DND-41 (cell line): ENCODE results near the gene PWWP2B.
"Not testable (repeated sequence)": the region's sequence is repeated elsewhere in the genome, so short reads cannot be mapped to it uniquely, and the experiment has no call there.

Source experiments
- ATAC-seq: fragments of 200-7000 bp; cut with Tn5 transposase; 3 replicates; pipeline ENCODE4 v1.9.1; 2021; ENCODE audit warnings: low read depth; ENCODE audit not compliant: insufficient read depth
- DNase-seq: peaks from one replicate; pipeline ENCODE4 v3.0.0-alpha.2; 2020
- H2AFZ ChIP-seq: 2 replicates; pipeline ENCODE4 v1.6.0; 2012; ENCODE audit warnings: low read depth, low read length
- H3K27ac ChIP-seq: 2 replicates; pipeline ENCODE4 v1.5.1; 2012; ENCODE audit warnings: low read length, inconsistent platforms
- H3K27me3 ChIP-seq: fragments of 200-600 bp; sonication (generic); 2 replicates; pipeline ENCODE4 v1.6.0; 2012; ENCODE audit warnings: low read length, mild to moderate bottlenecking, inconsistent platforms; ENCODE audit not compliant: insufficient read depth, poor library complexity
- H3K36me3 ChIP-seq: 2 replicates; pipeline ENCODE4 v1.5.1; 2012; ENCODE audit warnings: low read length, inconsistent platforms; ENCODE audit not compliant: insufficient read depth
- H3K4me1 ChIP-seq: 2 replicates; pipeline ENCODE4 v1.5.1; 2012; ENCODE audit warnings: mild to moderate bottlenecking, low read length; ENCODE audit not compliant: insufficient read depth
- H3K4me2 ChIP-seq: 2 replicates; pipeline ENCODE4 v1.6.0; 2012; ENCODE audit warnings: mild to moderate bottlenecking, moderate library complexity, low read length, inconsistent platforms; ENCODE audit not compliant: insufficient read depth
- H3K4me3 ChIP-seq, 2 experiments: fragments of 200-600 bp in 1 of 2; shearing (Covaris generic) in 1 of 2; 2 replicates each; pipeline ENCODE4 v1.5.1; 2012 to 2016; ENCODE audit warnings: inconsistent platforms in 2 of 2, low read length in 2 of 2, mild to moderate bottlenecking in 2 of 2, low read depth in 1 of 2, moderate library complexity in 1 of 2
- H3K79me2 ChIP-seq: 2 replicates; pipeline ENCODE4 v1.6.0; 2012; ENCODE audit warnings: low read length, inconsistent platforms; ENCODE audit not compliant: insufficient read depth
- H3K9ac ChIP-seq: 2 replicates; pipeline ENCODE4 v1.6.0; 2012; ENCODE audit warnings: low read depth, mild to moderate bottlenecking, inconsistent platforms, low read length, moderate library complexity
- H3K9me3 ChIP-seq: 2 replicates; pipeline ENCODE4 v1.5.1; 2012; ENCODE audit warnings: low read length, moderate library complexity, mild to moderate bottlenecking, inconsistent platforms; ENCODE audit not compliant: insufficient read depth, severe bottlenecking
- H4K20me1 ChIP-seq: 2 replicates; pipeline ENCODE4 v1.6.0; 2012; ENCODE audit warnings: low read length; ENCODE audit not compliant: insufficient read depth
- CTCF ChIP-seq: IDR thresholded peaks from 2 replicates; pipeline ENCODE4 v1.5.1; 2012; ENCODE audit warnings: borderline replicate concordance, low read length, moderate library complexity, mild to moderate bottlenecking; ENCODE audit not compliant: poor library complexity, severe bottlenecking; ENCODE audit errors: extremely low read depth
- EZH2 ChIP-seq: IDR thresholded peaks from 3 replicates; pipeline ENCODE4 v1.6.1; 2012; ENCODE audit warnings: borderline replicate concordance, low read depth, mild to moderate bottlenecking, moderate library complexity, low read length, inconsistent platforms; ENCODE audit not compliant: severe bottlenecking

PWWP2B gene

GRCh38 chr10:132433671-132434340 lies 36.8 kb downstream of the PWWP2B start:
- H3K36me3 ChIP-seq: no peaks in the 10 kb centered on the region
- no peak for TF ChIP-seq EZH2
- no peak for TF ChIP-seq CTCF
- H3K4me2 ChIP-seq: no peak overlapping the region
- no peaks in the 10 kb centered on the region for H3K27me3 ChIP-seq
- no peaks in the 10 kb centered on the region for H3K9me3 ChIP-seq
- H3K4me1 ChIP-seq: no peaks in the 10 kb centered on the region
- ATAC-seq: no peak
- H3K27ac ChIP-seq: no peak overlapping the region
- H3K4me3 ChIP-seq: no peak overlapping the region
- H2AFZ ChIP-seq: no peak overlapping the region
- DNase-seq: no peak
- H3K79me2 ChIP-seq: no peaks in the 10 kb centered on the region
- no peaks in the 10 kb centered on the region; the same call in 1 of the 2 replicates for H4K20me1 ChIP-seq
- H3K9ac ChIP-seq: no peak overlapping the region

GRCh38 chr10:132434405-132435005 lies 37.5 kb downstream of the PWWP2B start:
- no peak overlapping the region for H2AFZ ChIP-seq
- H3K4me1 ChIP-seq: no peaks in the 10 kb centered on the region
- no peaks in the 10 kb centered on the region for H3K27me3 ChIP-seq
- H3K9me3 ChIP-seq: no peaks in the 10 kb centered on the region
- no peak overlapping the region for H3K4me2 ChIP-seq
- TF ChIP-seq EZH2 (no peak), CTCF (no peak)
- H3K9ac ChIP-seq: no peak overlapping the region
- no peak overlapping the region for H3K27ac ChIP-seq
- DNase-seq (no peak), ATAC-seq (no peak)
- H3K4me3 ChIP-seq: no peak overlapping the region
- no peaks in the 10 kb centered on the region for H3K79me2 ChIP-seq
- H4K20me1 ChIP-seq: peaks cover 1% of the 10 kb centered on the region; the same call in 1 of the 2 replicates
- H3K36me3 ChIP-seq: no peaks in the 10 kb centered on the region

GRCh38 chr10:132435320-132435719 lies 38.3 kb downstream of the PWWP2B start:
- H2AFZ ChIP-seq, DNase-seq, H3K36me3 ChIP-seq, H3K27me3 ChIP-seq, H3K9ac ChIP-seq, H3K79me2 ChIP-seq, H3K4me1 ChIP-seq, H4K20me1 ChIP-seq, ATAC-seq, H3K4me3 ChIP-seq, H3K4me2 ChIP-seq, H3K27ac ChIP-seq, H3K9me3 ChIP-seq: not testable (repeated sequence)

- ATAC-seq: not testable (repeated sequence)
Observed at GRCh38 chr10:132436096-132436495, 39.1 kb downstream of the PWWP2B start.

More at GRCh38 chr10:132436096-132436495, 39.1 kb downstream of the PWWP2B start:
- H3K4me1 ChIP-seq, H3K9ac ChIP-seq, H3K79me2 ChIP-seq, DNase-seq, H3K4me2 ChIP-seq, H2AFZ ChIP-seq, H3K4me3 ChIP-seq, H3K27me3 ChIP-seq, H3K27ac ChIP-seq, H4K20me1 ChIP-seq, H3K9me3 ChIP-seq, H3K36me3 ChIP-seq: not testable (repeated sequence)
